ENCODE data around the gene PRXL2B.

The PRXL2B gene

GRCh38 chr1:2594001-2594640, 7.5 kb downstream of the PRXL2B start:
- no peak for TF ChIP-seq CTCF (IDR thresholded peaks at IDR 0.05; ENCODE audit: insufficient read depth, low read depth, low read length, missing control alignments)
- DNase-seq (ENCODE audit: low read depth): no peak

GRCh38 chr1:2594641-2595131, 8.1 kb downstream of the PRXL2B start:
- no peak for DNase-seq (ENCODE audit: low read depth)
- H3K4me3 ChIP-seq (ENCODE audit: low read depth, low read length): no peak overlapping the region
- TF ChIP-seq CTCF (IDR thresholded peaks at IDR 0.05; ENCODE audit: insufficient read depth, low read depth, low read length, missing control alignments): no peak

More at GRCh38 chr1:2594001-2594640, 7.5 kb downstream of the PRXL2B start:
- H3K4me3 ChIP-seq (ENCODE audit: low read depth, low read length): no peak overlapping the region

DNA sequence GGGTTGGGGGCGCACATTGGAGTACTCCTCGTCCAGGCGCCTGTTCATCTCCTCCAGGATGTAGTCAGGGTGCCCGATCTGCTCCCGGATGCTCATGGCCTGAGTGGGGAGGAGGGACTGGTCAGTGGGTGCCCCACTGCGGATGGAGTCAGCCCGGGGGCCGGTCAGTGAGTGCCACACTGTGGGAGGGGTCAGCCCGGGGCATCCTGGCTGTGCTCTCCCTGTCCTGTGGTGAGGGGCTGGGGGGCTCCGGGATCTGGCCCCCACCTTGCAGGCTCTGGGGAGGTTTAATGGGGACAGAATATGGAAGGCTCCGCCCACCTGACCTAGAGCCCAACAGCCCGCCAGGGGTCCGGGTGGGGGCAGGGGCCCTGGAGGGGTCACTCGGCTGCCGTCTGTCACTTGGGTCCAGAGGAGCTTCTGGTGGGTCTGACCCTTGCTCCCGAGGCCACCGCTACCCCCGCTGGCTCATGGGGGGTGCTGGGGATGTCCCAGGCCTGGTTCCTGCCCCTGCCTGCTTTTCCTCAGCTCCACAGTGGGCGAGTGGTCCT, 8.8 kb downstream of the PRXL2B start:
- TF ChIP-seq CTCF (IDR thresholded peaks at IDR 0.05; ENCODE audit: insufficient read depth, low read depth, low read length, missing control alignments): no peak
- no peak for DNase-seq (ENCODE audit: low read depth)

DNA sequence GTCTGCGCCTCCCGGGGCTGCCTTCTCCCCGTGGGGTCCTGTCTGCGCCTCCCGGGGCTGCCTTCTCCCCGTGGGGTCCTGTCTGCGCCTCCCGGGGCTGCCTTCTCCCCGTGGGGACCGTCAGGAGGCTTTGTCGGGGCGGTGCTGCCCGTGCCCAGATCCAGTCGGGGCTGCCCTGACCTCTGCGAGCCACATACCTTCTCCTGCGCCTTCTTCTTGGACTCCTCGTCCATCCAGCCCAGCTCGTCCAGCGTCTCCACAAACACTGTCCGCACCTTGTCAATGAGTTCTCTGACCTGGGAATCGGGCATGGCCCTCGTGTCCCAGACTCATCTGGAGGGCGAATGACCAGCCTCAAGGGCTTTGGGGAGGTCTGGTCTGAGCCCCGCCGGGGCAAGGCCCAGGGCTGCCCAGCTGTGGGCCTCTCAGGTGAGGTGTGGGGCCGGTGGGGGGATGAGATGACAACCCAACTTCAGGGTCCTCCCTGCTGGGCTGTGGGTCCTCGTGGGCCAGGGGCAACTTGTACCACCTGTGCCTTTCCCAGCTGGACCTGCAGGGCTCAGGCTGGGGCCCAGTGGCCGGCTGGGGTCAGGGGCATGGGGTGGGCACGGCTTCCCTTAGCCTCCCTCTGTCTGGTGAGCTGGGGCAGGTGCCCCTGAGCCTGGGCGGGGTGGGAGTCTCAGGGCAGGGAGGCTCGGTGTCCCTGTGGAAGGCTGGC, 9.4 kb downstream of the PRXL2B start:
- H3K4me3 ChIP-seq (ENCODE audit: low read depth, low read length): no peak overlapping the region
- DNase-seq (ENCODE audit: low read depth): no peak
- no peak for TF ChIP-seq CTCF (IDR thresholded peaks at IDR 0.05; ENCODE audit: insufficient read depth, low read depth, low read length, missing control alignments)

More for the DNA sequence above, 8.8 kb downstream of the PRXL2B start:
- H3K4me3 ChIP-seq (ENCODE audit: low read depth, low read length): no peak overlapping the region

DNA sequence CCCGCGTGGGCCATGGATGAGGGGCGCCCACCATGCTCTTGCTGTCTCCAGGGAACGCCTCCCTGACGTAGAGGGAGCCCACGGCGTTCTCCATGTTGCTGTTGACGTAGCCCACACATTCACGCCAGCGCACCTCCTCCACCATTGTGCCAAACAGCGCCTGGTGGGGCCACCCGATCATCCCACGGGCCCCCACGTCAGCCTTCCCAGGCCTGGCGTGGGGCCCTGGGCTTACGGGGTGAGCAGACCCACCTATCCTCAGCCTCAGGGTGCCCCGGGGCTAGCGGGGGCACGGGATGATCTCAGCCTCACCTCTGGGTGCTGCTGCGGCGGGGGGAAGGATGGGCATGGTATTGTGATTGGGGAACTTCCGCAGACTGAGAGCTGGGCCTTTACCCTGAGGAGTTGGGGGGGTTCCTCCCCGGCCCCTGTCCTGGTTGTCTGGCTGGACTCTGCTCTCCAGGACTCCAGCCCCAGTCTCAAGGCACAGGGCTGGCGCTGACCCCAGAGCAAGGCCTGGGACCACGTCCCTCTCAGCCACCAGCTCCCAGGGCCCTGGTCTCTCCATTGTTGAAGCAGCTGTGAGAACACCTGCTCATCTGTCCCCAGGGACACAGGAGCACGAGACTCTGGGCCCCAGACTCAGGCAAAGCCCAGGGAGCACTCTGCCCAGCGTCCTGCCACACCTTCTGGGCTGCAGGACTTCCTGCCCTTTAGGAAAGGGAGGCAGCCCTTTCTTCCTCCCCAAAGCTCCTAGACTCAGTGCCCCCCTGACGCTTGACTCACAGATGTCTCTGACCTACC, 10.2 kb downstream of the PRXL2B start:
- TF ChIP-seq CTCF (IDR thresholded peaks at IDR 0.05; ENCODE audit: insufficient read depth, low read depth, low read length, missing control alignments): no peak
- H3K4me3 ChIP-seq (ENCODE audit: low read depth, low read length): no peak overlapping the region
- DNase-seq (ENCODE audit: low read depth): no peak

DNA sequence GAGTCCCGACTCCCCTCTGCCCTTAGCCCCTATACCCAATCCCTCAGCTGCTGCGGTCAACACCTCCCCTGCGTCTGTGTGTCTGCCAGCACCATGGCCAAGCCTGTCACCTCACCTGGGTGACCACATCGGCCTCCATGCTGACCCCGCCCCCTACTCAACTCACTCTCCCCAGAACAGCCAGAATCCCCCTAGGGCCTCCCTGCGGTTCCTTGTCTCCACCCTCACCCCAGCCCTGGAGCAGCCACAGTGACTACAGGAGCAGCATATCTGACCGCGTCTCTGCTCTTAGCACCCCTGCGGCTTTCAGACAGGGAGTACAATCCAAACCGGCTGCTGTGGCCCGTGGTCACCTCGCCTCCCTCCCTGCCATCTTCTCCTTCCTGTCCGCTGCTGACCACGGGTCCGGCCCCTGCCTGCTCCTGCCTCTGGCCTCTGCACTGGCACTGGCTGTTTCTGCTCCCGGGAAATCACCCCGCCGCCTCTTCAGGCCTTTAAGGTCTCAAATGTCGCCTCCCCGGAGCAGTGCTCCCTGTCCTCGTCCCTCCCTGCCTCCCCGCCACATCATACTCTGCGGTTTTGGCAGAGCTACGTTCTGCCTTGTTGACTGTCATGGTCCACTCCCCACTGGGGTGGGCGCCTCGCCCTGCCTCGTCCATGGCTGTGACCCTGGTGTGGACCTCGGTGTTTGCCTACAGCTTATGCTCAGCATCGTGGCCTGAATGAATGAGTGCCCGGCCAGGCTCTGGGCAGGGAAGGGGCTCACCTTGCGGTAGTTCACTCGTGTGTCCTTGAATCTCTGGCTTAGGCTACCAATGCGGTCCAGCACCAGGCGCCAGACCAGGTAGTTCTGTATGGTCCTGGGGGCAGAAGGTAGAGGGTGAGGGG, 11.1 kb downstream of the PRXL2B start:
- H3K4me3 ChIP-seq (ENCODE audit: low read depth, low read length): no peak overlapping the region
- no peak for DNase-seq (ENCODE audit: low read depth)
- TF ChIP-seq CTCF (IDR thresholded peaks at IDR 0.05; ENCODE audit: insufficient read depth, low read depth, low read length, missing control alignments): no peak
